ENCODE measurements around the gene EDIL3.

The EDIL3 gene

GRCh38 chr5:84092738-84093137 lies 291.9 kb downstream of the EDIL3 start:
- H3K27ac ChIP-seq (ENCODE audit: low read depth in 2 of 2, low read length in 2 of 2) = no peak overlapping the region
- no peaks in the 10 kb centered on the region for H3K4me1 ChIP-seq (ENCODE audit: control insufficient read depth in 2 of 2, insufficient read depth in 2 of 2, low read length in 2 of 2)
- H3K9me3 ChIP-seq (ENCODE audit: control insufficient read depth in 2 of 2, low read length in 2 of 2) = no peaks in the 10 kb centered on the region
- H3K27me3 ChIP-seq (ENCODE audit: control insufficient read depth in 2 of 2, insufficient read depth in 2 of 2, low read length in 2 of 2) = no peaks in the 10 kb centered on the region
- H3K36me3 ChIP-seq (ENCODE audit: control insufficient read depth in 2 of 2, insufficient read depth in 2 of 2, low read length in 2 of 2) = no peaks in the 10 kb centered on the region
- no peak overlapping the region for H3K4me3 ChIP-seq (ENCODE audit: low read length in 2 of 2)
- H3K9ac ChIP-seq (ENCODE audit: low read depth in 1 of 2, low read length in 2 of 2) = no peak overlapping the region

GRCh38 chr5:84091127-84091799 lies 293.4 kb downstream of the EDIL3 start:
- Histone ChIP-seq H3K27me3 (ENCODE audit: control insufficient read depth in 2 of 2, insufficient read depth in 2 of 2, low read length in 2 of 2) (no peaks in the 10 kb centered on the region), H3K9ac (ENCODE audit: low read depth in 1 of 2, low read length in 2 of 2) (no peak overlapping the region), H3K4me3 (ENCODE audit: low read length in 2 of 2) (no peak overlapping the region), H3K36me3 (ENCODE audit: control insufficient read depth in 2 of 2, insufficient read depth in 2 of 2, low read length in 2 of 2) (no peaks in the 10 kb centered on the region), H3K4me1 (ENCODE audit: control insufficient read depth in 2 of 2, insufficient read depth in 2 of 2, low read length in 2 of 2) (no peaks in the 10 kb centered on the region), H3K27ac (ENCODE audit: low read depth in 2 of 2, low read length in 2 of 2) (no peak overlapping the region), H3K9me3 (ENCODE audit: control insufficient read depth in 2 of 2, low read length in 2 of 2) (no peaks in the 10 kb centered on the region)

DNA sequence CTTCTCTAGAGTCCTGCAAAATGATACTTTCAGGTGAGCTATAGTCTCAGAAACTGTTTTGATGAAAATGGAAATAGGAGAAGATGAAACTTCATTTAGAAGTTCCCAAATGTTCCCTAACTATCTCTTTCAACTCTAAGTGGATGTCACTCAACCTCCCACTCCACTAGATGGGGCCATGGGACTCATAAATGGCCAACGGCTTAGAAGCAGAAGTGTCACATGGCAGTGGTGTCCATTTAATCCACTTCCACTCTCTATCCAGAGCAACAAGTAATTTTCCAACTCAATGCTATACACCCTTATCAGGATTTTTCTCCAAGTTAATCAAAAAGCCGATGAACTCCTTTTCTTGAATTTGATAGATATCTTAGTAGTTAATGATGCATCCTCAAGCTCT lies 295.7 kb downstream of the EDIL3 start:
- Histone ChIP-seq H3K9ac (ENCODE audit: low read depth in 1 of 2, low read length in 2 of 2) (no peak overlapping the region), H3K27me3 (ENCODE audit: control insufficient read depth in 2 of 2, insufficient read depth in 2 of 2, low read length in 2 of 2) (no peaks in the 10 kb centered on the region), H3K4me3 (ENCODE audit: low read length in 2 of 2) (no peak overlapping the region), H3K9me3 (ENCODE audit: control insufficient read depth in 2 of 2, low read length in 2 of 2) (no peaks in the 10 kb centered on the region), H3K36me3 (ENCODE audit: control insufficient read depth in 2 of 2, insufficient read depth in 2 of 2, low read length in 2 of 2) (no peaks in the 10 kb centered on the region), H3K4me1 (ENCODE audit: control insufficient read depth in 2 of 2, insufficient read depth in 2 of 2, low read length in 2 of 2) (no peaks in the 10 kb centered on the region), H3K27ac (ENCODE audit: low read depth in 2 of 2, low read length in 2 of 2) (no peak overlapping the region)

- H3K36me3 ChIP-seq (ENCODE audit: control insufficient read depth in 2 of 2, insufficient read depth in 2 of 2, low read length in 2 of 2) = no peaks in the 10 kb centered on the region
Observed at GRCh38 chr5:84086511-84086910, 298.2 kb downstream of the EDIL3 start.

DNA sequence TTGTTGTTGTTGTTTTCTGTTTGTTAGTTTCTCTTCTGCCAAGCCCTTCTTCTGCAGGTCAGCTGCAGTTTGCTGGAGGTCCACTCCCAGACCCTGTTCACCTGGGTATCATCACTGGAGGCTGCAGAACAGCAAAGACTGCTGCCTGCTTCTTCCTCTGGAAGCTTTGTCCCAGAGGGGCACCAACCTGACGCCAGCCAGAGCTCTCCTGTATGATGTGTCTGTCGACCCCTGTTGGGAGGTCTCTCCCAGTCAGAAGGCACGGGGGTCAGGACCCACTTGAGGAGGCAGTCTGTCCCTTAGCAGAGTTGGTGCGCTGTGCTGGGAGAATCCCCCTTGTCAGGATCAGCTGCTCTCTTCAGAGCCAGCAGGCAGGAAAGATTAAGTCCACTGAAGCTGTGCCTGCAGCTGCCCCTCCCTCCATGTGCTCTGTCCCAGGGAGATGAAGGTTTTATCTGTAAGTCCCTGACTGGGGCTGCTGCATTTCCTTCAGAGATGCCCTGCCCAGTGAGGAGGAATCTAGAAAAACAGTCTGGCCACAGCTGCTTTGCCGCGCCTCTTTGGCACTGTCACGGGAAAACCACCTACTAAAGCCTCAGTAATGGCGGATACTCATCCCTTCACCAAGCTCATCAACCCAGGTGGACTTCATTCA lies 299.2 kb downstream of the EDIL3 start:
- no peaks in the 10 kb centered on the region for H3K27me3 ChIP-seq (ENCODE audit: control insufficient read depth in 2 of 2, insufficient read depth in 2 of 2, low read length in 2 of 2)
- H3K27ac ChIP-seq (ENCODE audit: low read depth in 2 of 2, low read length in 2 of 2) = no peak overlapping the region
- H3K9me3 ChIP-seq (ENCODE audit: control insufficient read depth in 2 of 2, low read length in 2 of 2) = no peaks in the 10 kb centered on the region

More at GRCh38 chr5:84086511-84086910, 298.2 kb downstream of the EDIL3 start:
- Histone ChIP-seq H3K9me3 (ENCODE audit: control insufficient read depth in 2 of 2, low read length in 2 of 2) (no peaks in the 10 kb centered on the region), H3K4me3 (ENCODE audit: low read length in 2 of 2) (no peak overlapping the region), H3K27me3 (ENCODE audit: control insufficient read depth in 2 of 2, insufficient read depth in 2 of 2, low read length in 2 of 2) (no peaks in the 10 kb centered on the region), H3K9ac (ENCODE audit: low read depth in 1 of 2, low read length in 2 of 2) (no peak overlapping the region), H3K4me1 (ENCODE audit: control insufficient read depth in 2 of 2, insufficient read depth in 2 of 2, low read length in 2 of 2) (no peaks in the 10 kb centered on the region), H3K27ac (ENCODE audit: low read depth in 2 of 2, low read length in 2 of 2) (no peak overlapping the region)

GRCh38 chr5:84080908-84081307 lies 303.8 kb downstream of the EDIL3 start:
- Histone ChIP-seq H3K9ac (ENCODE audit: low read depth in 1 of 2, low read length in 2 of 2) (no peak overlapping the region), H3K36me3 (ENCODE audit: control insufficient read depth in 2 of 2, insufficient read depth in 2 of 2, low read length in 2 of 2) (no peaks in the 10 kb centered on the region), H3K4me1 (ENCODE audit: control insufficient read depth in 2 of 2, insufficient read depth in 2 of 2, low read length in 2 of 2) (no peaks in the 10 kb centered on the region), H3K4me3 (ENCODE audit: low read length in 2 of 2) (no peak overlapping the region), H3K27me3 (ENCODE audit: control insufficient read depth in 2 of 2, insufficient read depth in 2 of 2, low read length in 2 of 2) (no peaks in the 10 kb centered on the region), H3K27ac (ENCODE audit: low read depth in 2 of 2, low read length in 2 of 2) (no peak overlapping the region), H3K9me3 (ENCODE audit: control insufficient read depth in 2 of 2, low read length in 2 of 2) (no peaks in the 10 kb centered on the region)

More for the DNA sequence above, 299.2 kb downstream of the EDIL3 start:
- Histone ChIP-seq H3K4me3 (ENCODE audit: low read length in 2 of 2) (no peak overlapping the region), H3K36me3 (ENCODE audit: control insufficient read depth in 2 of 2, insufficient read depth in 2 of 2, low read length in 2 of 2) (no peaks in the 10 kb centered on the region), H3K4me1 (ENCODE audit: control insufficient read depth in 2 of 2, insufficient read depth in 2 of 2, low read length in 2 of 2) (no peaks in the 10 kb centered on the region), H3K9ac (ENCODE audit: low read depth in 1 of 2, low read length in 2 of 2) (no peak overlapping the region)

- no peak overlapping the region for H3K9ac ChIP-seq (ENCODE audit: low read depth in 1 of 2, low read length in 2 of 2)
- no peaks in the 10 kb centered on the region for H3K4me1 ChIP-seq (ENCODE audit: control insufficient read depth in 2 of 2, insufficient read depth in 2 of 2, low read length in 2 of 2)
- no peaks in the 10 kb centered on the region for H3K27me3 ChIP-seq (ENCODE audit: control insufficient read depth in 2 of 2, insufficient read depth in 2 of 2, low read length in 2 of 2)
- no peaks in the 10 kb centered on the region for H3K9me3 ChIP-seq (ENCODE audit: control insufficient read depth in 2 of 2, low read length in 2 of 2)
- no peaks in the 10 kb centered on the region for H3K36me3 ChIP-seq (ENCODE audit: control insufficient read depth in 2 of 2, insufficient read depth in 2 of 2, low read length in 2 of 2)
- H3K4me3 ChIP-seq (ENCODE audit: low read length in 2 of 2) = no peak overlapping the region
- no peak overlapping the region for H3K27ac ChIP-seq (ENCODE audit: low read depth in 2 of 2, low read length in 2 of 2)
Observed at GRCh38 chr5:84072339-84072738, 312.3 kb downstream of the EDIL3 start.

DNA sequence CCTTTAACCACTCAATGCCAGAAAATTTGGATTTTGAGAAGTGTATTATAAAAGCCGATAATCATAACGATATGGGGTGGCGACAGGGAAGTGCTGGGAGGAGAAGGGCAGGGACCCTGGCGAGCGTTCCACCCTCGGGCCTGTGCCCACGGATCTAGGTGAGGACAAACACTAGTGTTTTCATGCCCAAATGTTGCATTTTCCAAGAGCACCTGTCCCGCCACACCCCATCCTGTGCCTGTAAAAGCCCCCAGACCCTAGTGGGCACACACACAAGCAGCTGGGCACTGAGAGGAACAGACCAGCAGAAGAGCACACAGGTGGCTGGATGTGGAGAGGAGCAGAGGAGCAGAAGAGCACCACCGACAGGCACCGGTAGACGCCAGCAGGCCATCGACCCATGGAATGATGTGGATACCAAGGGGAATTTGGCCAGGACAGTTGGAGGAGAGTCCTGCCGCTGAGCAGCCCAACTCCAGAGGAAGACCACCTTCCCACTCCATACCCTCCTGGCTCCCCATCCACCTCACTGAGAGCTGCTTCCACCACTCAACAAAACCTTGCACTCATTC lies 315.0 kb downstream of the EDIL3 start:
- no peaks in the 10 kb centered on the region for H3K27me3 ChIP-seq (ENCODE audit: control insufficient read depth in 2 of 2, insufficient read depth in 2 of 2, low read length in 2 of 2)
- H3K36me3 ChIP-seq (ENCODE audit: control insufficient read depth in 2 of 2, insufficient read depth in 2 of 2, low read length in 2 of 2) = no peaks in the 10 kb centered on the region
- no peak overlapping the region for H3K4me3 ChIP-seq (ENCODE audit: low read length in 2 of 2)
- H3K27ac ChIP-seq (ENCODE audit: low read depth in 2 of 2, low read length in 2 of 2) = no peak overlapping the region
- H3K9ac ChIP-seq (ENCODE audit: low read depth in 1 of 2, low read length in 2 of 2) = no peak overlapping the region
- H3K9me3 ChIP-seq (ENCODE audit: control insufficient read depth in 2 of 2, low read length in 2 of 2) = no peaks in the 10 kb centered on the region
- no peaks in the 10 kb centered on the region for H3K4me1 ChIP-seq (ENCODE audit: control insufficient read depth in 2 of 2, insufficient read depth in 2 of 2, low read length in 2 of 2)

GRCh38 chr5:84063041-84063440 lies 321.6 kb downstream of the EDIL3 start:
- Histone ChIP-seq H3K9me3 (ENCODE audit: control insufficient read depth in 2 of 2, low read length in 2 of 2) (no peaks in the 10 kb centered on the region), H3K36me3 (ENCODE audit: control insufficient read depth in 2 of 2, insufficient read depth in 2 of 2, low read length in 2 of 2) (peaks cover 0 to 4% of the 10 kb centered on the region in 2 donors), H3K27ac (ENCODE audit: low read depth in 2 of 2, low read length in 2 of 2) (no peak overlapping the region), H3K4me1 (ENCODE audit: control insufficient read depth in 2 of 2, insufficient read depth in 2 of 2, low read length in 2 of 2) (no peaks in the 10 kb centered on the region), H3K4me3 (ENCODE audit: low read length in 2 of 2) (no peak overlapping the region), H3K9ac (ENCODE audit: low read depth in 1 of 2, low read length in 2 of 2) (no peak overlapping the region), H3K27me3 (ENCODE audit: control insufficient read depth in 2 of 2, insufficient read depth in 2 of 2, low read length in 2 of 2) (no peaks in the 10 kb centered on the region)

- Histone ChIP-seq H3K27ac (ENCODE audit: low read depth in 2 of 2, low read length in 2 of 2) (no peak overlapping the region), H3K4me1 (ENCODE audit: control insufficient read depth in 2 of 2, insufficient read depth in 2 of 2, low read length in 2 of 2) (no peaks in the 10 kb centered on the region), H3K27me3 (ENCODE audit: control insufficient read depth in 2 of 2, insufficient read depth in 2 of 2, low read length in 2 of 2) (no peaks in the 10 kb centered on the region), H3K4me3 (ENCODE audit: low read length in 2 of 2) (no peak overlapping the region), H3K36me3 (ENCODE audit: control insufficient read depth in 2 of 2, insufficient read depth in 2 of 2, low read length in 2 of 2) (peaks cover 0 to 4% of the 10 kb centered on the region in 2 donors), H3K9ac (ENCODE audit: low read depth in 1 of 2, low read length in 2 of 2) (no peak overlapping the region), H3K9me3 (ENCODE audit: control insufficient read depth in 2 of 2, low read length in 2 of 2) (no peaks in the 10 kb centered on the region)
Observed at GRCh38 chr5:84059672-84060071, 325.0 kb downstream of the EDIL3 start.

All from mucosa of rectum (tissue), 2 donors.